Measurements from ENCODE around the gene RHOBTB3.

DNA sequence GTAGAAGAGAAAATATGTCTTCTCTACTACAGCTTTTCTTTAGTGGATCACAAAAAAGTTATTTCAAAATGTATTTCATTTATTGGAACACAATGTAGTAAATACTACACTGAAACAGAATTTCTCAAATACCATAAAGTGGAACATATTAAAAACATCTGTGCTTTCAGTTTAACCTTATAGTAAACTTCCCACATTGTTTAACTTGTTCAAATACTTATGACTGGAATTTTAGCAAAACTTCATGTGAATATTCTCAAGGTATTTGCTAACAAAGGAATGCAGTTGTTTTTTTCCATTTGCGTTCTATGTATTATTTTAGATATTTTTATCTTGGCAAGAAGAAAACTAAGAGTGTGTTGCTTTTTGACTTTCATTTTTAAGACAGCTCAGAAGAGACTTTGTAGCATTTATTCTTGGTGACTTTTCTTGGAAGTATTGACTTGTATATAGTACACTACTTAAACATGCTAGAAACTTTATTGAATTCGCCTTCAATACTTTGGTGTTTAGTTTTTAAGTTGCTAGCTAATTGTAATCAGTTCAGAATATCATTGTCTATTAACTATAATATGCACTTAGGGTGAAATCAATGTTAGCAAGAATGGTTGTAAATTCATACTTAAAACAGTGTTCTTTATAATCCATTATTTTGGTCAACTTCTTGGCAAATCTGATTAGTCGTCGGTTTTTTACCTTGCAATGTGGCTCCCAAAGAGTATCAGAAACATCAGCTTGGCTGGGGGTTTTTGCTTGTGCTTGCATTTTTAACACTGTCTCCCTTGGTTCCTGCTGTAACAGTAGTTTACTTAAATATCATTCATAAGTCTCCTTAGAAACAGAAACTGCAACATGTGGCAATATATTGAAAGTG lies 5.0 kb upstream of the RHOBTB3 start:
- TF ChIP-seq, protein P1, sequence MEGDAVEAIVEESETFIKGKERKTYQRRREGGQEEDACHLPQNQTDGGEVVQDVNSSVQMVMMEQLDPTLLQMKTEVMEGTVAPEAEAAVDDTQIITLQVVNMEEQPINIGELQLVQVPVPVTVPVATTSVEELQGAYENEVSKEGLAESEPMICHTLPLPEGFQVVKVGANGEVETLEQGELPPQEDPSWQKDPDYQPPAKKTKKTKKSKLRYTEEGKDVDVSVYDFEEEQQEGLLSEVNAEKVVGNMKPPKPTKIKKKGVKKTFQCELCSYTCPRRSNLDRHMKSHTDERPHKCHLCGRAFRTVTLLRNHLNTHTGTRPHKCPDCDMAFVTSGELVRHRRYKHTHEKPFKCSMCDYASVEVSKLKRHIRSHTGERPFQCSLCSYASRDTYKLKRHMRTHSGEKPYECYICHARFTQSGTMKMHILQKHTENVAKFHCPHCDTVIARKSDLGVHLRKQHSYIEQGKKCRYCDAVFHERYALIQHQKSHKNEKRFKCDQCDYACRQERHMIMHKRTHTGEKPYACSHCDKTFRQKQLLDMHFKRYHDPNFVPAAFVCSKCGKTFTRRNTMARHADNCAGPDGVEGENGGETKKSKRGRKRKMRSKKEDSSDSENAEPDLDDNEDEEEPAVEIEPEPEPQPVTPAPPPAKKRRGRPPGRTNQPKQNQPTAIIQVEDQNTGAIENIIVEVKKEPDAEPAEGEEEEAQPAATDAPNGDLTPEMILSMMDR (IDR thresholded peaks at IDR 0.05), result no peak
- no peak for TF ChIP-seq EP300 (IDR thresholded peaks at IDR 0.05)
- no peak for TF ChIP-seq POLR2A (IDR thresholded peaks at IDR 0.05)
